Measurements from ENCODE around the gene A2M.

GRCh38 chr12:9143137-9143536 is 27.4 kb upstream of the A2M start:
- TF ChIP-seq CTCF (IDR thresholded peaks at IDR 0.05; ENCODE audit: low read depth, low read length, missing input control): no peak
- TF ChIP-seq TAF1 (conservative IDR thresholded peaks at IDR 0.05): no peak
- TF ChIP-seq RAD21 (IDR thresholded peaks at IDR 0.05): no peak
- no peak for TF ChIP-seq NR2F2 (IDR thresholded peaks at IDR 0.05)
- no peak for TF ChIP-seq YY1 (IDR thresholded peaks at IDR 0.05)
- no peak for TF ChIP-seq GABPA (IDR thresholded peaks at IDR 0.05 in 1 of 2, conservative IDR thresholded peaks at IDR 0.05 in 1 of 2)
- no peak for TF ChIP-seq HNF4G (IDR thresholded peaks at IDR 0.05)
- no peak for TF ChIP-seq EGR1 (IDR thresholded peaks at IDR 0.05; ENCODE audit: low read depth in 2 of 2)
- no peak for TF ChIP-seq HNF4A (conservative IDR thresholded peaks at IDR 0.05)
- TF ChIP-seq MAX (IDR thresholded peaks at IDR 0.05): no peak
- TF ChIP-seq SP1 (IDR thresholded peaks at IDR 0.05): no peak

Measured in liver (tissue), 3 donors.